Stimulated activated CD8-positive, alpha-beta memory T cell treated with anti-CD3 and anti-CD28 coated beads, Interleukin-7, amount 100 ng/mL, for 4 hours (primary cell): ENCODE data around the gene MYH6.
"Not testable (repeated sequence)": the region's sequence is repeated elsewhere in the genome, so short reads cannot be mapped to it uniquely, and the experiment has no call there.

Experiments used
- DNase-seq, 2 donors: peaks; one replicate each; pipeline ENCODE4 v3.0.0-alpha.2; 2020; ENCODE audit warnings: low read depth in 2 of 2

MYH6 gene

GRCh38 chr14:23414906-23415820 lies 7.1 kb upstream of the MYH6 start:
- DNase-seq: no peak

DNA sequence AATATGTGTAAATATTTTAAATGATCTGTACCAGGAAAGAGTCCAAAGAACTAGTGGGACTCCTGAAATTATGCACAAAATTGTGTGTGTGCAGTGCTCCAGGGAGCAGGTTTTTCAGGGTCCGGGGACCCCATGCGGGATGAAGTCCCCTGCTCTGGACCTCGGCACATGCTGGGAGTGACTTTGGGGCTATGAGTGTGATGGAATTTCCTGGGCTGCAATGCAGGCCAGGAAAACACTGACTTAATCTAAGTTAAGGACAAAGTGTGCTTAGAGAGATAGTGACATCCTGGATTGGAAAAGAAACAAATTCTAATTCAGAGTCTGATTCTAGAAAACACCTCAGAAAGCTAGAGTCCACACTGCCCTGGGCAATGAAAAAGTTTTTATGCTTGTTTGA lies 6.2 kb upstream of the MYH6 start:
- no peak for DNase-seq

DNA sequence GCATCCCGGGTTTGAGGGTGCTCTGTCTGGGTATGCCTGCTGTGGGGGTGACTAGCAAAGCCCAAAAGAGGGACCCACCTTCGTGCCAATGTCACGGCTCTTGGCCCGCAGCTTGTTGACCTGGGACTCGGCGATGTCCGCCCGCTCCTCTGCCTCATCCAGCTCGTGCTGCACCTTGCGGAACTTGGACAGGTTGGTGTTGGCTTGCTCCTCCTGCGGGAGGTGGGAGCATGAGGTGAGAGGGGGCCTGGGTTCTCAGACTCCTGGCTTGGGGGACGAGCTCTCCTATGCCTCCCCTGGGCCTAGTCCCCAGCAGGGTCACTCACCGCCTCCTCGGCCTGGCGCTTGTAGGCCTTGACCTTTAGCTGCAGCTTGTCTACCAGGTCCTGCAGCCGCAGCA lies 5.6 kb upstream of the MYH6 start:
- DNase-seq: no peak

- no peak for DNase-seq
These were observed 3.8 kb upstream of the MYH6 start for GRCh38 chr14:23411563-23412525.

DNA sequence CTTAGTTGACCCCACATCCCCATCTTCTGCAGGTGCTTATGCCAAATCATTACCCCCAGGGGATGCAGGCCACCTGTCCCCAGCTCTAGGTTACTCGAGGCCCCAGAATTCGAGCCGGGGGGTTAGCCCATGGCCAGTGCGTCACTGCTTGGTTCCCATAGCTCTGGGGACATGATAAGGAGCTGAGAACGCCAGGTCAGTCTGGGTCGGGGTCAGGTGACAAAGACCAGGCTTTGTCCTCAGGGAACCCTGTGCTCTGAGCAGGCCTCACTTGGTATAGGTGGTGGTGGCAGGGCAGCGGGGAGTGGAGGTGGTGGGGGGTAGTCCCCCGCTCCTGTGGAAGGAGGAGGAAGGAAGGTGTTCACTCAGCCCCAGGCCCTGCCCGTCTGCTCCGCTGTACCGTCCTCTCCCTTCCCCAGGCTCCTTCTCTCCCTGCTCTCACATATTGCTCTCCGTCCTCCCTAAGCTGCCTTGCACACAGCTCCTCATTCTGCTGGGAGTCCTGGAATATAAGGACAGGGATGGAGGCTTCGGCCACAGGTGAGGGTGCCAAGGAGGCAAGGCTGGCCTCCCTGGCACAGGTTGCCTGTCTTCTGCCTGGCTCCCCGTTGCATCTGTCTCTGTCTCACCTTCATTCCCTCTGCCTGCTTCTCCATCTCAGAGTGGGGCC lies 2.0 kb upstream of the MYH6 start:
- DNase-seq: no peak

- DNase-seq: no peak
These were observed 1.4 kb upstream of the MYH6 start for GRCh38 chr14:23409475-23409874.

DNA sequence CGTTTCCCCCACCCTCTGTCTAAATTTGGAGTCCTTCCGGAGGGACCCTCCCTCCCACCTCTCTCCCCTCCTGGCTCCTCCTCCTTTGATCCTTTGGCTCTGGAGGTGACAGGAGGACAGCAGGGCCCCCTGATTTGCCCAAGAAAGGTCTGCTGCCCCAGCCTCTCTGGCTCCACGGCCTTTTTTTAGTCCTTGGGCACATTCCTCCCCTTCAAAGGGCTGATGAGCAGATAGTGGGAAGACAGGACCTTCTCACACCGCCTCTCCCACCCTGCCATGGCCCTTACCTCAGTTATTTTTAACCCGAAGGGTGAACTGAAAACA lies 196 bp upstream of the MYH6 start:
- DNase-seq: no peak

- DNase-seq: no peak
These were observed 1.2 kb downstream of the MYH6 start for GRCh38 chr14:23406725-23407355.

- DNase-seq: no peak
These were observed 1.8 kb downstream of the MYH6 start for GRCh38 chr14:23406244-23406643.

GRCh38 chr14:23405516-23406025 lies 2.5 kb downstream of the MYH6 start:
- no peak for DNase-seq

- DNase-seq: no peak
These were observed 3.0 kb downstream of the MYH6 start for GRCh38 chr14:23405096-23405495.

DNA sequence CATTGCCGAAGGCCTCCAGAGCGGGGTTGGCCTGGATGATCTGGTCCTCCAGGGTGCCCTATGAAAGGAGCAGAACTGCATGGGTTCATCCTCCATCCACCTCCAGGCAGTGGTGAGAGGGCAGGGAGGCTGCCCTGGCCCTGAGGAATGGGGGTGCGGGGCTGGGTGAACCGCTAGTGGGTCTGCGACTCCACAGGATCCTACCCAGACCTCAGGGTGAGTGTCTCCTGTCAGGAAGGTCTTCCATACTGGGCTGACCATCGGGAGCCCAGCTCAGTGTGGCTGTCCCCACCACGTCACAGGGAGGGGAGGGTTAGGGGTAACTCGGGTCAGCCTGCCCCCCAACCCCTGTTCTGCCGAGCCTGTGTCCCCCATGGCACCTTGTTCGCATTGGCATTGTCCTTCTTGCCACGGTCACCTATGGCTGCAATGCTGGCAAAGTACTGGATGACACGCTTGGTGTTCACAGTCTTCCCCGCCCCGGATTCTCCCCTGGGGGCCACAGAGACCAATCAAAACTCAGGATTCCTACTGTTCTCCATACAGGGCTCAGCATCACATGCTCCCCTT lies 3.7 kb downstream of the MYH6 start:
- no peak for DNase-seq

GRCh38 chr14:23403908-23404307 lies 4.2 kb downstream of the MYH6 start:
- DNase-seq: no peak

- DNase-seq: no peak
These were observed 5.0 kb downstream of the MYH6 start for GRCh38 chr14:23403139-23403438.

GRCh38 chr14:23402296-23403138 lies 5.6 kb downstream of the MYH6 start:
- DNase-seq: no peak

GRCh38 chr14:23401291-23401690 lies 6.8 kb downstream of the MYH6 start:
- DNase-seq: no peak

GRCh38 chr14:23400496-23401149 lies 7.5 kb downstream of the MYH6 start:
- not testable (repeated sequence) for DNase-seq

DNA sequence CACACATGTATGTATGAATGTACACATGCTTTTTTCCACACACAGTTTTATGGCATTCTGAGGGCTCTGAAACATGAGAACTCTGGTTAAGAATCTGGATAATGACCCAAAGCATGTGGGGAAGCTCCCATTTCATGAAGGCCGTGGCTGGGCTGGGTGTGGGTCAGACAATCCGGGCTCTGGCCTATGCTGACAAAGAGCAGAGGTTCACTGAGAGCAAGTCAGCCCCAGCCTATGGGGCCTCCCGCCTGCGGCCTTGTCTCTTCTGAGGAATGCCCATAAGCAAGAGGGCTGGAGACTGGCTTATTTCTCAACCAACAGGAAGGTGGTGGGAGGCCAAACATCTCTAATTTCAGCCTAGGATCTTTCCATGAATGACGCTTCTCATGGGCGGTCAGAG lies 8.5 kb downstream of the MYH6 start:
- no peak for DNase-seq

GRCh38 chr14:23399136-23399535 lies 8.9 kb downstream of the MYH6 start:
- no peak for DNase-seq

- no peak for DNase-seq
These were observed 9.7 kb downstream of the MYH6 start for GRCh38 chr14:23398348-23398747.
